ENCODE results near the gene FRZB.
"Not testable (repeated sequence)": the region's sequence is repeated elsewhere in the genome, so short reads cannot be mapped to it uniquely, and the experiment has no call there.

Gene FRZB

GRCh38 chr2:182887753-182888415, 21.4 kb upstream of the FRZB start:
- DNase-seq = no peak

- DNase-seq = no peak
These were observed 20.7 kb upstream of the FRZB start for GRCh38 chr2:182887093-182887492.

- no peak for DNase-seq
These were observed 19.3 kb upstream of the FRZB start for GRCh38 chr2:182885771-182886170.

DNA sequence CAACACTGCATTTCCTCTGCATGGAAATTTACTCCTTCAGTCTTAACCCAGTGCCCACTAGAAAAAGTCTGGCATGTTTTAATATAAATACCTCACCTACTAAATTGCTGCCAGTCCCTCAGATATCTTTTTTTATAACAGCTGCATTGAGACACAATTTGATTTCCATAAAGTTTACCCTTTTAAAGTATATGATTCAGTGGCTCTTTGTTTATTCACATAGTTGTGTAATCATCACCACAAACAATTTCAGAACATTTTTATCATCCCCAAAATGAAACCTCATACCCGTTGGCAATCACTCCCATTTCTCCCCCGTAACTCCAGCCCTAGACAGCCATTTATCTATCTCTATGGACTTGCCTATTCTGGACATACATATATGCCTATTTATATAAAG, 17.0 kb upstream of the FRZB start:
- DNase-seq = no peak

- not testable (repeated sequence) for DNase-seq
These were observed 13.7 kb upstream of the FRZB start for GRCh38 chr2:182880100-182880499.

DNA sequence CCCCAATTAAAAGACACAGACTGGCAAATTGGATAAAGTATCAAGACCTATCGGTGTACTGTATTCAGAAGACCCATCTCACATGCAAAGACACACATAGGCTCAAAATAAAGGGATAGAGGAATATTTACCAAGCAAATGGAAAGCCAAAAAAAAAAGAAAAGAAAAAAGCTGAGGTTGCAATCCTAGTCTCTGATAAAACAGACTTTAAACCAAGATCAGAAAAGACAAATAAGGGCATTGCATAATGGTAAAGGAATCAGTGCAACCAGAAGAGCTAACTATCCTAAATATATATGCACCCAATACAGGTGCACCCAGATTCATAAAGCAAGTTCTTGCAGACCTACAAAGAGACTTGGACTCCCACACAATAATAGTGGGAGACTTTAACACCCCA, 10.2 kb upstream of the FRZB start:
- DNase-seq = not testable (repeated sequence)

DNA sequence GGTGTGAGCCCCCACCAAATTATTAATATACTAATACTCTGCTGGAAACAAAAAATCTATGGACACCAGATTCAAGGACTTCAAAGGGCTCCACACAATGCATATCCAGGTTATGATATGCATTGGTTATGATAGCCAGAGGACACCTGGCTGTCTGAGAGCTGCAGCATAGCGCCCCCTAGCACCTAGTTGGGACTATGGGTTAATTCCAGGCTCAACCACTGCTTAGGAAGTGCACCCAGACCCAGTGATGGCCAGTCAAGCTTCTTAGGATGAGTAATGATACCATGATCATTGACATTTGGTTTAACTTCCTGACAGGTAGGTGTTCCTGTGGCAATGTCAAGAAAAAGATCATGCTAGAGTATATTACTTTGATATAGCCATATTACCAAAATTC, 3.8 kb upstream of the FRZB start:
- DNase-seq = no peak

GRCh38 chr2:182868054-182868796, 1.8 kb upstream of the FRZB start:
- DNase-seq = no peak

- DNase-seq = no peak
These were observed 1.1 kb upstream of the FRZB start for GRCh38 chr2:182867426-182868053.

DNA sequence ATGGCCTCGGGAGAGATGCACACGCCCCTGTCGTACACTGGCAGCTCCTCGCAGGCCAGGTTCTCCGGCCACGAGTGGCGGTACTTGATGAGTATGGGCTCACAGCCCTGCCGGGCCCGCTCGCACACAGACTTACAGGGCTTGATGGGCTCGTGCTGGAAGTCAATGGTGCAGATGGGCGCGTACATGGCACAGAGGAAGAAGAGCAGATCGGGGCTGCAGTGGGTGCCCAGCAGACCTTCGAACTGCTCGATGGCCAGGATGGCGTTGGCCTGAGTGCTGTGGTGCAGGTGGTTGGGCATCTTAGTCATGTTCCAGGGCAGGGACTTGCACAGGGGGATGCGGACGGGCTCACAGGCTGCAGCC, 359 bp downstream of the FRZB start:
- no peak for DNase-seq

DNA sequence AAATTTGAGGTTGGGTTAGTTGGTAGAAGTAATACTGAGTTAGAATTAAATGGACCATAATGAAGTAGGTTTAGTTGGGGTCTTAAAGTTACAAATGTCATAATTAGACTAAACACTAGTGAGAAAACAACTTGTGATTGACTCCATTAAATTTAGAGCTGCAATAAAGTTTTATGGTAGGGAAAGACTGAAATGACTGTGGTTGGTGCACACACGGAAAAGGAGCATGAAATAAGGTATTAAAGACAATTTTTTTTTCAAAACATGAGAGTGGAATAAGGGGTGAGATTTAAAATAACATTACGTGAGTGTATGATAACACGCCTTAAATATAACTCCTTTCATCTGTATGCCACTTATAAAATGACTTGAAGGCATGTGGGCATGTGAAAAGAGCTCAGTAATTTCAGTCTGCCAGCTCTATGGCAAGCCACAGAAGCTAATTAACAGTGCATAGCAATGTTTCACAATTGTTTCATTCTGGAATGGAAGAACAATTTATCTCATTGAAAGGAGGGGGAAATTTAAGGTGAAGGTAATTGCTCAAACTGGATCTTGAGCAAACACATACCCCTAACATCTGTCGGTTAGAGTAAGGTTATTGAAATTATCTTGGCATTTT, 1.4 kb downstream of the FRZB start:
- no peak for DNase-seq

DNA sequence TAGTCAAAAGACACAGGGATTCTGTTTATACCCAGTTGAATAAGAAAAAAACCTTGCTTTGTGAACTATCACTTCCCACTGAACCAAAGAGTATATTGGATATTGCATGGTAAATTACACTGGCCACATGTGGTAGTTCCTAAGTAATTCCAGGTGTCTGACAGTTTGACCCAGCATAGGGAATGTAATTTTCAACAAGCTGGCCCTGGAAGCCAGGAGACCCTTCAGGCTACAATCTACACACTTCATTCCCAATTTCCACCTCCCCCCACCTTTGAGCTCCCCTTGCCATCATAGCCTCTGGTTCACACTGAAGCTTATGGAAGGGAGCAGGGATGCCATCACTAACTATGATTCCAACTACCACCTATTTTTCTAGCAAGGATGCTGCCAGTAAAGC, 2.8 kb downstream of the FRZB start:
- no peak for DNase-seq

- DNase-seq = no peak
These were observed 4.3 kb downstream of the FRZB start for GRCh38 chr2:182862091-182862490.

- no peak for DNase-seq
These were observed 5.6 kb downstream of the FRZB start for GRCh38 chr2:182860858-182861257.

DNA sequence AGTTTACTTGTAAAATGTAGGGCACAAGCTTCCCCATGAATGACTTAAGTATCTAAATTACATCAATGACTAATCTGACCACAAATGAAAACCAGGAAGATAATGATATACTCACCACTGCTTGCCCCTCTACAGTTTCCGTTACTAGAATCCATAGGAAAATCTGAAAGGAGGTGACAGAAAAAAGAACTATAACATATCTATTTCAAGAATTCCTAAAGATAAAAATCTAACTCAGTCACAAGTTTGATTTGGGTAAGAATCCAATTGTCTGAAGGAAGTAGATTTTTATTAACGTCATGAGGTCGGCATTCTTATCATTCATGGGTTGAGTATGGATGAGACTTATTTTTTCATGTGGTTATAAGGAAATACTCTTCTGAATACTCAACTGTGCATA, 7.8 kb downstream of the FRZB start:
- DNase-seq = no peak

DNA sequence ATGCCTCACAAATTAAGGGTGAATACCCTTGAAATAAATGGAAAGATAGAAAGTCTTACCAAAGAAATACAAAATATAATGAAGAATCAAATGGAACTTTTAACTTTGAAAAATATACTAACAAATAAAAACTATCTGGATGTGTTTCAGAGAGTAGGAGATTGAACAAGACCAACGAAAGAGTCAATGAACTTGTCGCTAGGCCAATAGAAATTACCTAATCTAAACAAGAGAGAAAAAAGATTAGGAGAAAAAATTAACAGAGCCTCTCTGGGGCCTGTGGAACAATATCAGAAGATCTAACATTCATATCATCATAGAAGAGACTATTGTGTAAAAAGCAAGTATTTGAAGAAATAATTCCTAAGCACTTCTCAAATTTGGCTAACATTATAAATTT, 11.1 kb downstream of the FRZB start:
- DNase-seq = no peak

DNA sequence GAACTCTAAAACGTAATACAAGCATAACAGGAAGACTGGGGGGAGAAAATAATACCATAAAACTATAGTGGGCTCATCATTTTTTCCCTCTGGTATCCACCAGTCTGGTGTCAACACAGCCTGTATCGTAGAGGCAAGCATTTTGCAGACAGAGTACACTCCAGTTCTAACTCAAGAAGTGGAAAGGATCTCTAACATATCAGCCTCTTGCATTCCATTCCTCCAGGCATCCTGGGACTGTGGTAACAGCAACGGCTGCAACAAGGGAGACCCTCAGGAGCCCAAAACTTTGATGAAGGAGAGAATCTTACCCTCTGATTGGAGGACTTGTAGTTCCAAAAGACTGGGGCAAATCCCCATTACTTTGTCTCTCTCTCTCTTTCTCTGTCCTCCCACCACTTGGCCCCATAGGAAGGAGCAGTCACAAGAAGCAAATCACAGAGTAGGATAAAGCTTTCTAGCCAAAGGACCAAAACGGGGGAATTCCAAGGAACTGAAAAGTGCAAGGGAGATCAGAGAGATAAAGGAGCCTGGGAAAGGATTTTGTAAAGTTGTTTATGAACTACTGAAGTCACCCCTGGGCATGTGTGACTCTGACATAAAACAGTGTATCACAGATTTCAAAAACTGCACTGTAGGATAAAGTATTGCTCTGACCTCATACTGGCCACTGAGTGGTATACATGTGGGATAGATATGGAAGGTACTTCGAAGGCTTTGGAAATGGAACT, 11.9 kb downstream of the FRZB start:
- DNase-seq = no peak

DNA sequence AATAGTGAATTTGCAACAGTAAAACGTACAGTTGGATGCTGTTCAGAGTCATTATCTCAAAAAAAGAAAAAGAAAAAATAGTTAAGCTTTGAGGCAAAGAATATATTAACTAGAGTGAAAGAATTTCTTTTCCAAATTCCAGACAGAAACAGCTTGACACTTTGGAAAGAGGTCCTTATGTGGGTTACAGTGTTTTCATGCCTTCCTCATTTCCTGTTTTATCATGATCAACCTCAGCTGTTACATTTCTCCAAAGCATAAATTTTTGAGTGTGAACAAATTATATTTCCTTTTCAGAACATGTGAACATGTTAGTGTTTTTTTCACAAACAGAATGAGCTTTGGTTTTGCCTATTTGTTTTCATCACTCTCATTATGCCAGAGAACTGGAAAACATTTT, 13.6 kb downstream of the FRZB start:
- DNase-seq = no peak

DNA sequence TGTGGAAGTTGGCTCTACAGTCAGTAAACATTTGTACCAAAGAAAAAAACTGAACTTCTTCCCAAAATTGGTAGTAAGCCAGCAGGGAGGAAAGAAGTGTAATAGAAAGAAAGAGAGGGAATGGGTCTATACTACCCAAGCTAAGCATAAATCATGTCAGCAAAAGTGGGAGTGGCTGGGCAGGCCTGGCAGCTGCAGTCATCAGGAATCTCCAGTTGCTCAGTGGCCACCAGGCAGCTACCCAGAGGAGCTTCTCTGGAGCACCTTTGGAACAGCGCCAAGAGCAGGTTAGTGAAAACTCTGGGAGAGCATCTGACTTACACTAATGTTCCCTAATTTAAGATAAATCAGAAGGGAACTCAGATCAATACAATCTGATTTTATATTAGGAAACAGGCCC, 14.3 kb downstream of the FRZB start:
- DNase-seq = no peak

DNA sequence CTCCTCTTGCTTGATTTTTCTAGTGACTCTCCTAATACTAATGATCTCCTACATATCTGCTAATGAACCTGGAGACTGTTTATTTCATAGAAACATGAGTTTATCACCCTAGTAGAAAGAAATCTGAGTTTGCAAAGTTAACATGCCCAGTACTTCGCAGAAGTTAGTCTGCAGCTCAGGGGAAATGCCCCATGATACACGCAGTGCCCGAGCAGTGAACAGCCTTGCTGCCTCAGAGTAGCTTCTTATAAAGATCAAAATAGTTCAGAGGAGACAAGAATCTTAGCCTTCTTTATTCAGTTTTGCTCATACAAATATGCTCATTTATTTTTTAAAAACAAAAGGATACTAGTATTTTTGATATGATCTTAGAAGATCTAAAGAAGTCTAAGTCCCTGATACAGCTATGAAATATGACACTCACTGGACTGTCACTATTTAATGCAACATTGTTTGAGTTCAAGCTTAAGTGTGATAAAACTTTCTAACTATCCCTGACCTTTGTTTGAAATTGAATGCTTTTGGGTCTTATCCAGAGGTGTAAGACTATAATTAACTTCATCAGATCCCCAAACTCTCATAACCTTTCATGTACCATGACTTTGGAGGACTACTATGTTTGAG, 20.5 kb downstream of the FRZB start:
- no peak for DNase-seq

GRCh38 chr2:182836451-182836850, 30.0 kb downstream of the FRZB start:
- no peak for DNase-seq

GRCh38 chr2:182834293-182834692, 32.1 kb downstream of the FRZB start:
- no peak for DNase-seq

Measured in activated T-cell treated with anti-CD3 and anti-CD28 coated beads for 4 hours (primary cell).